Type B pancreatic cell (in vitro differentiated cells): ENCODE data around the gene TTLL7. TPM values are rescaled to one million over a fixed set of nuclear protein-coding genes. Genes with fewer than 3 reads are reported as not detected.

Source experiments
- DNase-seq: peaks from one replicate; pipeline ENCODE4 v3.0.0; 2021; ENCODE audit warnings: mixed read lengths; ENCODE audit not compliant: unreplicated experiment; ENCODE audit errors: extremely low spot score
- H3K27ac Mint-ChIP-seq: 2 replicates; pipeline ENCODE4 v1.8.0; 2021; ENCODE audit warnings: mild to moderate bottlenecking, mixed read lengths
- H3K27me3 Mint-ChIP-seq: 2 replicates; pipeline ENCODE4 v1.8.0; 2021; ENCODE audit warnings: mixed read lengths
- H3K36me3 Mint-ChIP-seq: 2 replicates; pipeline ENCODE4 v1.8.0; 2021; ENCODE audit warnings: mixed read lengths
- H3K4me1 Mint-ChIP-seq: one replicate; pipeline ENCODE4 v1.8.0; 2021; ENCODE audit warnings: mixed read lengths; ENCODE audit not compliant: unreplicated experiment
- H3K4me3 Mint-ChIP-seq: 2 replicates; pipeline ENCODE4 v1.8.0; 2021; ENCODE audit warnings: mild to moderate bottlenecking, mixed read lengths
- H3K9me3 Mint-ChIP-seq: 2 replicates; pipeline ENCODE4 v1.8.0; 2021; ENCODE audit warnings: mixed read lengths
- total RNA-seq: library from RNA; stranded (reverse); gene quantifications from 2 replicates; pipeline ENCODE4 v1.2.1, GENCODE V29; 2021; ENCODE audit warnings: low replicate concordance
- TF ChIP-seq, protein P1 (sequence below): fragments of 200-600 bp; sonication (generic); conservative IDR thresholded peaks from 2 replicates; pipeline ENCODE4 v1.5.0; 2021; ENCODE audit warnings: antibody characterized with exemption, mild to moderate bottlenecking

The TTLL7 gene
- total RNA-seq, 1 donor from 2014 or later = 21.1 TPM

DNA sequence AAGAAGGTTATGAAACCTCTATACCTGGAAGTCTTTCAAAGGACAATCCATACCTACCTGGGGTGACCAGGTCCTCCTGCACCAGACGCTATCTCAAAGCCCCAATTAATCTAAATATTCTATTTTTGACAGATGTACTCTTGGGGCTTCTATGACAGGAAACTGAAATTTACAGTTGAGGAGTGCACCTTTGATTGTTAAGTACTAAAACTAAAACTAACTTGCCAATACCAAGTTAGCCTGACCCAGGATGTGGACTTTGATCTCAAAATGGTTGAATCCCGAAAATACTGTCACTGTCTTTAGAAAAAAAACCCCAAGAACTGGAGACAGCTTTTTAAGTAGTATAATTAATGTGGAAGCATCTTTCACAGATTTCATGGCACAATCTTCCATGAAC, 162.4 kb downstream of the TTLL7 start:
- no peak for DNase-seq
- Mint-ChIP-seq H3K4me3 (no peak overlapping the region), H3K36me3 (no peaks in the 10 kb centered on the region), H3K27me3 (no peaks in the 10 kb centered on the region), H3K4me1 (no peaks in the 10 kb centered on the region), H3K9me3 (peaks cover 1% of the 10 kb centered on the region), H3K27ac (no peak overlapping the region)
- TF ChIP-seq, protein P1, sequence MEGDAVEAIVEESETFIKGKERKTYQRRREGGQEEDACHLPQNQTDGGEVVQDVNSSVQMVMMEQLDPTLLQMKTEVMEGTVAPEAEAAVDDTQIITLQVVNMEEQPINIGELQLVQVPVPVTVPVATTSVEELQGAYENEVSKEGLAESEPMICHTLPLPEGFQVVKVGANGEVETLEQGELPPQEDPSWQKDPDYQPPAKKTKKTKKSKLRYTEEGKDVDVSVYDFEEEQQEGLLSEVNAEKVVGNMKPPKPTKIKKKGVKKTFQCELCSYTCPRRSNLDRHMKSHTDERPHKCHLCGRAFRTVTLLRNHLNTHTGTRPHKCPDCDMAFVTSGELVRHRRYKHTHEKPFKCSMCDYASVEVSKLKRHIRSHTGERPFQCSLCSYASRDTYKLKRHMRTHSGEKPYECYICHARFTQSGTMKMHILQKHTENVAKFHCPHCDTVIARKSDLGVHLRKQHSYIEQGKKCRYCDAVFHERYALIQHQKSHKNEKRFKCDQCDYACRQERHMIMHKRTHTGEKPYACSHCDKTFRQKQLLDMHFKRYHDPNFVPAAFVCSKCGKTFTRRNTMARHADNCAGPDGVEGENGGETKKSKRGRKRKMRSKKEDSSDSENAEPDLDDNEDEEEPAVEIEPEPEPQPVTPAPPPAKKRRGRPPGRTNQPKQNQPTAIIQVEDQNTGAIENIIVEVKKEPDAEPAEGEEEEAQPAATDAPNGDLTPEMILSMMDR = no peak

DNA sequence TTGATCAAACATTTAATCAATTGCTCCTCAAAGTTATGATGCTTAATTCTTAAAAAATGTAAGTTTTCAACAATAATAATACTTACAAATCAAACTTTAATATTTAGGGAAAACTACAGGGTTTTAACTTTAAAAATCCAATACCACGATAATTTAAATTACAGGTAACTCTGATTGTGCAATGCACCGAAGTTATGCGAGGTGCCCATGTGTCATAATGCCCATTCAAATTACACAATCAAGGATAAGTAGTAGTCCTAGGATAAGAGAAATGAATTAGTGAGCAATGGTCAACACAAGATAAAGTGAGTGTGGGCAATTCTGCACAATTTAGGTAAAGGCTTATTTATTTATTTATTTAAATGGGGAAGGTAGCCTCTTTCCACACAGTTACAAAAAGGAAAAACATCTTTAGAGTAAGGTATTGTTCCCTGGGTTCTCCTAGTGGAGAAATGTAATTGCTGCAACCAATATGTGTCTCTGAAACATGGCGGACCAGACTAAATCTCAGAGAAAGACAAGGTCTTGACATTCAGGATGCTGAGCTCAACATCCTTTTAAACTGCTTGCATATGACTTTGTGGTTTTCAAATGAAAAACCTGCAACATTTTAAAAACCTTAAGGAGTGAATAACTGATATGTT, 164.2 kb downstream of the TTLL7 start:
- TF ChIP-seq, protein P1 = peak; percentile 54
- no peaks in the 10 kb centered on the region for H3K36me3 Mint-ChIP-seq
- peaks cover 2% of the 10 kb centered on the region for H3K4me1 Mint-ChIP-seq
- H3K27me3 Mint-ChIP-seq = no peaks in the 10 kb centered on the region
- H3K9me3 Mint-ChIP-seq = no peaks in the 10 kb centered on the region
- DNase-seq = no peak
- no peak overlapping the region for H3K4me3 Mint-ChIP-seq
- H3K27ac Mint-ChIP-seq = no peak overlapping the region

DNA sequence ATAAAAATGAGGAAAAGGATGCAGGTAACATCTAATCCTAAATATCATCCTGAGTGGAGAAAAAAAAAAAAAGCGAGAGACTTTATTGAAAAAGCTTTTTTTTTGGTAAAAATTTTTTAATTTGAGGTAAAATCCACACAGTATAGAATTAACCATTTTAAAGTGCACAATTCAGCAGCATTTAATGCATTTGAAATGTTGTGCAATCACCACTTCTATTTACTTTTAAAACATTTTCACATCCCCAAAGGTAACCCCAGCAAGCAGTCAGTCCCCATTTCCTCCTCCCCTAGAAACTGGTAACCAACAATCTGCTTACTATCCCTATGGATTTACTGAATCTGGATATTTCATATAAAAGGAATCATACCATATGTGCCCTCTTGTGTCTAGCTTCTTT, 166.7 kb downstream of the TTLL7 start:
- TF ChIP-seq, protein P1 = no peak
- H3K27ac Mint-ChIP-seq = no peak overlapping the region
- H3K36me3 Mint-ChIP-seq = no peaks in the 10 kb centered on the region
- no peaks in the 10 kb centered on the region for H3K27me3 Mint-ChIP-seq
- H3K9me3 Mint-ChIP-seq = no peaks in the 10 kb centered on the region
- DNase-seq = no peak
- H3K4me1 Mint-ChIP-seq = peaks cover 16% of the 10 kb centered on the region
- H3K4me3 Mint-ChIP-seq = no peak overlapping the region

DNA sequence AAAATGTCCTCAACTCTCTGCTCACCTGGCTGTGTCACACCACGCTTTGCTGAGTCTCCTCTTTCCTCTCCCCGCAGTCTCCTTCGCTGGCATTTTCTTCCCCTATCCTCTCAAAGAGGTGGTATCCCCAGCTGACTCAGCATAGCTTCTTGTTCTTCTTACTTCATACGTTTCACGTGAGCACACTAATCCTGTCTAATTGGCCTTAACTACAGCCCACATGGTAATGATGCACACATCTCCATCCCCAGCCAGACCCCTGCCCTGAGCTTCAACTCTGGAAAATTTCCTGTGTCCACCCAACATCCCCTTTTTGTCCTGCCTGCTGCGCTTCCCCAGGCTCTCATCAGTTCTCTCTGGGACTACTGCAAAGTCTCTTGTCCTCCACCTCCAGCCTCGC, 169.8 kb downstream of the TTLL7 start:
- Mint-ChIP-seq H3K9me3 (no peaks in the 10 kb centered on the region), H3K4me1 (peaks cover 16% of the 10 kb centered on the region), H3K27me3 (no peaks in the 10 kb centered on the region), H3K36me3 (no peaks in the 10 kb centered on the region), H3K4me3 (no peak overlapping the region), H3K27ac (no peak overlapping the region)
- TF ChIP-seq, protein P1 = no peak
- DNase-seq = no peak

DNA sequence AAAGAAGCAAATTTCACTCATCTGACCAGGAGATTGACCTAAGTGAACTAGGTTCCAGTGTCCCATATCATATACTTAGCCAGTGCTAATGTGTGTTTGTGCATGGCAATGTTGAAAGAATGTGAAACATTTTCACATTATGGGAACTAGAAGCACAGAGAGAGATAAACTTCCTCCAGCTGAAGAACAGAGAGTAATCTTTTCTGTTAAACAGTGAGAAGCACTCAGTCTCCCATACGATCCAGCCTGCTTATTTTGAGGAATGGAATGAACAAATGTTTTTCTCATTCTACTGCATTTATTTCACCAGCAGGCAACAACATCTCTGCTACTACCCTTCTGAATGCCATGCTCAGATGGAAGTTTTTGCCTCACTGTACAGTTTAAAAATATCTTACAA, 170.5 kb downstream of the TTLL7 start:
- no peak overlapping the region for H3K27ac Mint-ChIP-seq
- DNase-seq = no peak
- TF ChIP-seq, protein P1 = no peak

More for the DNA sequence above, 170.5 kb downstream of the TTLL7 start:
- peaks cover 16% of the 10 kb centered on the region for H3K4me1 Mint-ChIP-seq
- H3K9me3 Mint-ChIP-seq = no peaks in the 10 kb centered on the region
- H3K36me3 Mint-ChIP-seq = no peaks in the 10 kb centered on the region
- H3K27me3 Mint-ChIP-seq = no peaks in the 10 kb centered on the region
- no peak overlapping the region for H3K4me3 Mint-ChIP-seq
